ENCODE measurements around the gene KSR1. TPM values are rescaled to one million over a fixed set of nuclear protein-coding genes. Genes with fewer than 3 reads are reported as not detected.

The KSR1 gene
- total RNA-seq, 1 experiment from 2014 or later = 21.7 TPM

GRCh38 chr17:27558341-27558740 lies 102.1 kb downstream of the KSR1 start:
- H3K4me1 ChIP-seq (ENCODE audit: control insufficient read depth, insufficient read depth, low read length) = no peaks in the 10 kb centered on the region; the same call in 1 of the 2 replicates
- TF ChIP-seq CTCF (IDR thresholded peaks at IDR 0.05) (no peak), REST (IDR thresholded peaks at IDR 0.05; ENCODE audit: insufficient read depth in 1 of 2, low read depth in 2 of 2, low read length in 1 of 2) (no peak), TCF7L2 (IDR thresholded peaks at IDR 0.05; ENCODE audit: low read depth, low read length) (no peak), SIN3A (IDR thresholded peaks at IDR 0.05; ENCODE audit: borderline replicate concordance, insufficient read depth, low read depth, low read length) (no peak), POLR2AphosphoS5 (IDR thresholded peaks at IDR 0.05; ENCODE audit: low read depth, low read length) (no peak)
- no peaks in the 10 kb centered on the region for H3K36me3 ChIP-seq (ENCODE audit: control insufficient read depth, insufficient read depth, low read length)
- intact Hi-C loops (cut with micrococcal nuclease; ENCODE audit: unreplicated experiment) (no loop called here), in situ Hi-C loops (cut with HindIII; ENCODE audit: low pct_unique_long_range_greater_than_20kb, low sequenced_read_pairs) (no loop called here)
- DNase-seq (ENCODE audit: low read depth, low spot score) (no peak), ATAC-seq (no peak)
- H3K9me3 ChIP-seq (ENCODE audit: control insufficient read depth, insufficient read depth, low read depth, low read length) = no peaks in the 10 kb centered on the region
- H3K4me3 ChIP-seq (ENCODE audit: low read depth in 2 of 2, low read length in 2 of 2) = no peak overlapping the region
- no peak overlapping the region for H3K27ac ChIP-seq (ENCODE audit: low read length)
- ChIA-PET POLR2A (no interaction called here), CTCF (no interaction called here)
- no TSS peak for BruUV-seq (replicated peaks)
- no peaks in the 10 kb centered on the region for H3K27me3 ChIP-seq (ENCODE audit: control insufficient read depth, insufficient read depth, low read length)

- ChIA-PET CTCF (no interaction called here), POLR2A (no interaction called here)
- no TSS peak for BruUV-seq (replicated peaks)
- no peak overlapping the region for H3K4me3 ChIP-seq (ENCODE audit: low read depth in 2 of 2, low read length in 2 of 2)
- TF ChIP-seq TCF7L2 (IDR thresholded peaks at IDR 0.05; ENCODE audit: low read depth, low read length) = no peak
- no peak for TF ChIP-seq CTCF (IDR thresholded peaks at IDR 0.05)
- no peak for TF ChIP-seq REST (IDR thresholded peaks at IDR 0.05; ENCODE audit: insufficient read depth in 1 of 2, low read depth in 2 of 2, low read length in 1 of 2)
- no peak for TF ChIP-seq SIN3A (IDR thresholded peaks at IDR 0.05; ENCODE audit: borderline replicate concordance, insufficient read depth, low read depth, low read length)
- TF ChIP-seq POLR2AphosphoS5 (IDR thresholded peaks at IDR 0.05; ENCODE audit: low read depth, low read length) = no peak
- intact Hi-C loops (cut with micrococcal nuclease; ENCODE audit: unreplicated experiment) (no loop called here), in situ Hi-C loops (cut with HindIII; ENCODE audit: low pct_unique_long_range_greater_than_20kb, low sequenced_read_pairs) (no loop called here)
- DNase-seq (ENCODE audit: low read depth, low spot score) (no peak), ATAC-seq (no peak)
- no peaks in the 10 kb centered on the region for H3K27me3 ChIP-seq (ENCODE audit: control insufficient read depth, insufficient read depth, low read length)
- no peaks in the 10 kb centered on the region for H3K36me3 ChIP-seq (ENCODE audit: control insufficient read depth, insufficient read depth, low read length)
- H3K4me1 ChIP-seq (ENCODE audit: control insufficient read depth, insufficient read depth, low read length) = no peaks in the 10 kb centered on the region; the same call in 1 of the 2 replicates
- H3K27ac ChIP-seq (ENCODE audit: low read length) = no peak overlapping the region
- no peaks in the 10 kb centered on the region for H3K9me3 ChIP-seq (ENCODE audit: control insufficient read depth, insufficient read depth, low read depth, low read length)
Measured at GRCh38 chr17:27558842-27559505, 102.7 kb downstream of the KSR1 start.

All from Panc1 (cell line).